Aortic smooth muscle cell (primary cell): Measurements from ENCODE around the gene CT45A10. TPM values are rescaled to one million over a fixed set of nuclear protein-coding genes. Genes with fewer than 3 reads are reported as not detected.

Source experiments
- total RNA-seq: library from RNA; depleted of rRNA; stranded (reverse); fragments of >200 nt; gene quantifications from 2 replicates; pipeline ENCODE4 v1.2.3, GENCODE V29; 2014

The CT45A10 gene, protein sequence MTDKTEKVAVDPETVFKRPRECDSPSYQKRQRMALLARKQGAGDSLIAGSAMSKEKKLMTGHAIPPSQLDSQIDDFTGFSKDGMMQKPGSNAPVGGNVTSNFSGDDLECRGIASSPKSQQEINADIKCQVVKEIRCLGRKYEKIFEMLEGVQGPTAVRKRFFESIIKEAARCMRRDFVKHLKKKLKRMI
- not detected in 2 replicates for total RNA-seq

DNA sequence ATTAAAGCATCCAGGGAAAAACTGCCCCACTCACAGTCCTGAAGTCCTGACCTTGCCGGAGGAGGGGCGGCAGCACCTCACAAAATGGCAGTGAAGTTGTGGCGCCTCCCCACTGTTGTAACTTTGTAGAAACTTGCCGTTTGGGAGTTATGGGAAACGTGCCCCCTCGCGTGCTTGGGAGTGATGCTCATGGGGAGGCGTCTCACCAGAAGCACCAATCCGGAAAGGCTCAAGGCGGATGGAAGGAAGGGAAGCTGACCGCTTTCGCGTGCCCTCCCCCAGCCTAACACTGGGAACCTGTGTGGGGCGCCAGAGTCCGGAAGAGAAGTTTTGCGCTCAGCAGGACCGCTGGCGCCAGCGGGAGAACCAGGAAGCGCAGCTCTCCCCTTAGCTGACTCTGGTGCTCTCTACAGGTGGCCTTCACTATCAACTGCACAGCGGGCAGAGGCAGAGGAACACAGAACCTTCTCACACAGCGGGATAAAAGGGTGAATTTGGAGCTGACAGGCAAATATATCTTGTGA is at the start of gene CT45A10, which contains the start of gene SAGE1:
Gene CT45A10 (minus strand): TSS at position 151 of the 524 bp plus-strand sequence. CDS start 8,100 bp downstream, outside the sequence.
Gene SAGE1 (plus strand): TSS at position 423 of the 524 bp plus-strand sequence. CDS start 2,527 bp downstream, outside the sequence.

DNA sequence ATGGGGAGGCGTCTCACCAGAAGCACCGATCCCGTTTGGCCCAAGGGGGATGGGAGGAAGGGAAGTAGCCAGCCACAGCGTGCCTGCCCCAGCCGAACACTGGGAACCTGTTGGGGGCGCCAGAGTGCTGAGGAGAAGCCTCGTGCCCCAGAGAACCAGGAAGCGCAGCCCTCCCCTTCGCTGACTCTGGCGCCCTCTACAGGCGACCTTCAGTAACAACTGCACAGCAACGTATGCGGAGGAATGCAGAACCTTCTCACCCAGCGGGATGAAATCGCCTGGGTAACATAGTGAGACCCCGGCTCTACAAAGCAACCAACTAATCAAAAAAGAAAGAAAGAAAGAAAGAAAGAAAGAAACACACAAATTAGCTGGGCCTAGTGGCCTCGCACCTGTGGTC is 21.5 kb downstream of the CT45A10 start, which contains the start of gene CT45A9:
Gene CT45A9 (minus strand): TSS at position 101 of the 400 bp plus-strand sequence. CDS start 3,751 bp downstream, outside the sequence.

DNA sequence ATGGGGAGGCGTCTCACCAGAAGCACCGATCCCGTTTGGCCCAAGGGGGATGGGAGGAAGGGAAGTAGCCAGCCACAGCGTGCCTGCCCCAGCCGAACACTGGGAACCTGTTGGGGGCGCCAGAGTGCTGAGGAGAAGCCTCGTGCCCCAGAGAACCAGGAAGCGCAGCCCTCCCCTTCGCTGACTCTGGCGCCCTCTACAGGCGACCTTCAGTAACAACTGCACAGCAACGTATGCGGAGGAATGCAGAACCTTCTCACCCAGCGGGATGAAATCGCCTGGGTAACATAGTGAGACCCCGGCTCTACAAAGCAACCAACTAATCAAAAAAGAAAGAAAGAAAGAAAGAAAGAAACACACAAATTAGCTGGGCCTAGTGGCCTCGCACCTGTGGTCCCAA is 38.8 kb downstream of the CT45A10 start, which contains the start of gene CT45A8:
Gene CT45A8 (minus strand): TSS at position 101 of the 400 bp plus-strand sequence. CDS start 3,755 bp downstream, outside the sequence.

DNA sequence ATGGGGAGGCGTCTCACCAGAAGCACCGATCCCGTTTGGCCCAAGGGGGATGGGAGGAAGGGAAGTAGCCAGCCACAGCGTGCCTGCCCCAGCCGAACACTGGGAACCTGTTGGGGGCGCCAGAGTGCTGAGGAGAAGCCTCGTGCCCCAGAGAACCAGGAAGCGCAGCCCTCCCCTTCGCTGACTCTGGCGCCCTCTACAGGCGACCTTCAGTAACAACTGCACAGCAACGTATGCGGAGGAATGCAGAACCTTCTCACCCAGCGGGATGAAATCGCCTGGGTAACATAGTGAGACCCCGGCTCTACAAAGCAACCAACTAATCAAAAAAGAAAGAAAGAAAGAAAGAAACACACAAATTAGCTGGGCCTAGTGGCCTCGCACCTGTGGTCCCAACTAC is 56.1 kb downstream of the CT45A10 start, which contains the start of gene CT45A7:
Gene CT45A7 (minus strand): TSS at position 101 of the 400 bp plus-strand sequence. CDS start 3,747 bp downstream, outside the sequence.

Other genes starting within 250 kb of the CT45A10 start
- gene CT45A1, start 179.8 kb downstream of the CT45A10 start, total RNA-seq: not detected in 2 replicates
- not detected in 2 replicates for gene CT45A3, start 125.3 kb downstream of the CT45A10 start, total RNA-seq
- gene CT45A5, start 107.9 kb downstream of the CT45A10 start, total RNA-seq: not detected in 2 replicates
- gene CT45A6, start 90.7 kb downstream of the CT45A10 start, total RNA-seq: not detected in 2 replicates
- not detected in 2 replicates for gene CT45A2, start 73.4 kb downstream of the CT45A10 start, total RNA-seq
- gene CT45A7, start 56.2 kb downstream of the CT45A10 start, total RNA-seq: not detected in 2 replicates
- gene CT45A8, start 38.9 kb downstream of the CT45A10 start, total RNA-seq: not detected in 2 replicates
- gene CT45A9, start 21.6 kb downstream of the CT45A10 start, total RNA-seq: not detected in 2 replicates
- gene SAGE1, start 272 bp upstream of the CT45A10 start, total RNA-seq: not detected in 2 replicates
- gene MMGT1, start 80.5 kb upstream of the CT45A10 start, total RNA-seq: 8.1 and 11.3 TPM in 2 replicates
- 22.4 and 24.3 TPM in 2 replicates for gene SLC9A6, start 92.0 kb upstream of the CT45A10 start, total RNA-seq